Bronchial smooth muscle cell (primary cell): Measurements from ENCODE around the gene TNN. TPM values are rescaled to one million over a fixed set of nuclear protein-coding genes. Genes with fewer than 3 reads are reported as not detected.

Experiments
- total RNA-seq: library from RNA; depleted of rRNA; stranded (reverse); fragments of >200 nt; gene quantifications from 2 replicates; pipeline ENCODE4 v1.2.1, GENCODE V29; 2014

TNN gene
- total RNA-seq = not detected in 2 replicates

GRCh38 chr1:175067362-175068106 is at the start of gene TNN:
Gene TNN, plus strand, starts transcription at chr1:175067833. Its CDS starts 9,586 bp downstream, at chr1:175077419.

GRCh38 chr1:175023043-175023921 is 44.4 kb upstream of the TNN start, which contains the start of gene MRPS14:
Gene MRPS14, minus strand, starts transcription at chr1:175023425. Its CDS starts 17 bp downstream, at chr1:175023408.

GRCh38 chr1:175192630-175193526 is 125.2 kb downstream of the TNN start, which contains the start of gene KIAA0040:
Gene KIAA0040, minus strand, starts transcription at chr1:175192776. Its CDS starts 31,763 bp downstream, at chr1:175161013.

Other genes starting within 250 kb of the TNN start
- gene CACYBP, start 67.9 kb upstream of the TNN start, total RNA-seq = 95.3 and 142 TPM in 2 replicates
- gene MRPS14, start 44.4 kb upstream of the TNN start, total RNA-seq = 25.7 and 30.7 TPM in 2 replicates
- gene KIAA0040, start 124.9 kb downstream of the TNN start, total RNA-seq = under 0.01 TPM in 2 replicates